Stimulated activated CD8-positive, alpha-beta memory T cell treated with anti-CD3 and anti-CD28 coated beads, Interleukin-4, amount 100 ng/mL, for 4 hours (primary cell): ENCODE measurements around the gene GPR27.

ENCODE experiments used
- DNase-seq, 2 donors: peaks; one replicate each; pipeline ENCODE4 v3.0.0-alpha.2; 2020; ENCODE audit warnings: low read depth in 2 of 2, low spot score in 1 of 2

Gene GPR27, protein sequence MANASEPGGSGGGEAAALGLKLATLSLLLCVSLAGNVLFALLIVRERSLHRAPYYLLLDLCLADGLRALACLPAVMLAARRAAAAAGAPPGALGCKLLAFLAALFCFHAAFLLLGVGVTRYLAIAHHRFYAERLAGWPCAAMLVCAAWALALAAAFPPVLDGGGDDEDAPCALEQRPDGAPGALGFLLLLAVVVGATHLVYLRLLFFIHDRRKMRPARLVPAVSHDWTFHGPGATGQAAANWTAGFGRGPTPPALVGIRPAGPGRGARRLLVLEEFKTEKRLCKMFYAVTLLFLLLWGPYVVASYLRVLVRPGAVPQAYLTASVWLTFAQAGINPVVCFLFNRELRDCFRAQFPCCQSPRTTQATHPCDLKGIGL

DNA sequence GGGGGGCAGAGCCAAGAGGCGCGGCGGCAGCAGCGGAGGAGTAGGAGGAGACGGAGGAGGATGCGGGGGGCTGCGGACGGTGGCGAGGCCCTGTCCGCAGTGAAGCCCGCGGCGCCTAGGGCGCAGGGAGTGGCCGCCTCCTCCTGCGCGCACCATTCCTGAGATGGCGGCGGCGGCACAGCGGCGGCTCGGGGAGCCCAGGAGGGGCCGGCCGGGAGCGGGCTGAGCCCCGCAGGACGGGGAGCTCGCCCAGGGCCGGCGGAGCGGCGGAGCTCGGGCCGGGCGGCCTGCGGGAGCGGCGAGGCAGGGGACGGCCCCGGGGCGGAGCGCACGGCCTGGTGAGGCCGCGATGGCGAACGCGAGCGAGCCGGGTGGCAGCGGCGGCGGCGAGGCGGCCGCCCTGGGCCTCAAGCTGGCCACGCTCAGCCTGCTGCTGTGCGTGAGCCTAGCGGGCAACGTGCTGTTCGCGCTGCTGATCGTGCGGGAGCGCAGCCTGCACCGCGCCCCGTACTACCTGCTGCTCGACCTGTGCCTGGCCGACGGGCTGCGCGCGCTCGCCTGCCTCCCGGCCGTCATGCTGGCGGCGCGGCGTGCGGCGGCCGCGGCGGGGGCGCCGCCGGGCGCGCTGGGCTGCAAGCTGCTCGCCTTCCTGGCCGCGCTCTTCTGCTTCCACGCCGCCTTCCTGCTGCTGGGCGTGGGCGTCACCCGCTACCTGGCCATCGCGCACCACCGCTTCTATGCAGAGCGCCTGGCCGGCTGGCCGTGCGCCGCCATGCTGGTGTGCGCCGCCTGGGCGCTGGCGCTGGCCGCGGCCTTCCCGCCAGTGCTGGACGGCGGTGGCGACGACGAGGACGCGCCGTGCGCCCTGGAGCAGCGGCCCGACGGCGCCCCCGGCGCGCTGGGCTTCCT, at the start of gene GPR27:
Gene GPR27, plus strand, starts transcription at position 155 of the 909 bp plus-strand sequence. Its CDS starts 195 bp downstream, at position 350.
- DNase-seq = no peak

DNA sequence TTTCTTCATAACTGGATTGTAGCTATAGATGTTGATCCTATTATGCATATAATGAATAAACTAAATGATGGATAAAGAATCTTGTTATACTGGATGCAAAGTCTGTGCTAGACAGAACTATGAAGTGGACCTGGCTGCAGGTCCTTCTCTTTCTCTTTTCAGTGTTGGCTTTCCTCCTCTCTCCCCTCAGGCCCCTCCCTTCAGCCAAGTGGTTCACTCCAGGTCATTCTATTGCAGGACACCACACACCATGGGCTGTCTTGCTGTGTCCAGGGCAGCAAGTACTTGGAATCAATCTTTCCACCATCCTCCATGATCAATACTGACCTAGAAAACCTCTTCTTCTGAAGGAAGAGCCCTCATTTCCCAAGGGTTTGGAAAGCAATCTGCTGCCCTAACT, 48.7 kb upstream of the GPR27 start:
- DNase-seq = no peak

DNA sequence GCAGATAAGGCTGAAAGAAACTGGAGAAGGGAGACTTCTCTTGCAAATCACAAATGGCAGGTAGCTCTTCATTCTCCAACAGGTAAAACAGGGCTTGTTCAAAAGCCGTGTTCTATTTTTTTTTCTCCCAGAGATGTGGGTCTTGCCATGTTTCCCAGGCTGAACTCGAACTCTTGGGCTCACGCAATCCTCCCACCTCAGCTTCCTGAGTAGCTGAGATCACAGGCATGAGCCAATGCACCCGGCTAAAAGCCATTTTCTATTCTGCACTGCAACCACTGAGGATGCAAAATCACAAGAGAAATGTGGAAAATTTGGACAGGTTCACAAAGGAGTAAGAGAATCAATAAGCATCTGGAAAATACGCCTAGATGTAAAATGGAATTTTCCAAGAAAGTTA, 48.0 kb upstream of the GPR27 start:
- no peak for DNase-seq

DNA sequence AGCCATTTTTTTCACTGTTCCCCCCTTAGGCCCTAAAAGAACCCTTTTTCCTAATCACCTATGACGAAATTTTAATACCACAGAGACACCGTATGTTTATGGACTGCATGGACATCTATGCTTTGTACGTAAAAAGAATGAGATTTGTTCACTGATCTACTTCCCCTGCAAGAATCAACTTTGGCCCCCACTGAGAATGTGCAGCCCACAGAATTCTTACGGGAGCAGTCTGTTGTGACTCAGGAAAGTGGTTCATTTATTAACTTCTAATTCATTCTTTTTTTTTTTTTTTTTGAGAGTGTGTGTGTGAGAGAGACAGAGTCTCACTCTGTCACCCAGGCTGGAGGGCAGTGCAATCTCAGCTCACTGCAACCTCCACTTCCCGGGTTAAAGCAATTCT, 46.1 kb upstream of the GPR27 start:
- DNase-seq = no peak

DNA sequence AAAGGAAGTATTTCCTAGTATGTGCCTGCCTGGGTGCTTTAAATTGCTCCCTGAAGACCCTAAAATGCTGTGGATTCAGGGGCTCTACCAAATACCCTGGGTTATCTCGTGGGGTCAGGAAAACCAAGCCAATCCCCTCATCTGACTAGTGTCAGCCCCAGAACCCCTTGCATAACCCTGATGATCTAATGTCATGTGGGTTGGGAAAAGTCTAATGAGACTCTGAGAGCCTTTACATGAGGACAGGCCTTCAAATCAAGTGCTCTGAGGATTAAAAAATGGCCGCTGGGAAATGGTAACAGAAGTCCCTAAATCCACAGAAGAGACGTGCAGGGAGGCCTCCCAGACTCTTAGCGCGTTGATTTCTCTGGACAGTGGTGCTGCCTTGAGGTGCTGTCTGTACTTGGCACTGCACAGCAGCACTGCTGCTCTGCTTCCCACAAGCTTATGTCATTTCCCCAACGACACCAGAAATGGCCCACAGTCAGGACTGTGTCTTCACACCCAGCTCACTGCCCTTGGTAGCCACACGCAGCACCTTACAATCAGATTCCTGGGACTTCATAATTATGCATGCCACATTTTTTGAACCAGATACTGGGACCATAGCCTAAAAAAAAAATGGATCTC, 45.1 kb upstream of the GPR27 start:
- no peak for DNase-seq

DNA sequence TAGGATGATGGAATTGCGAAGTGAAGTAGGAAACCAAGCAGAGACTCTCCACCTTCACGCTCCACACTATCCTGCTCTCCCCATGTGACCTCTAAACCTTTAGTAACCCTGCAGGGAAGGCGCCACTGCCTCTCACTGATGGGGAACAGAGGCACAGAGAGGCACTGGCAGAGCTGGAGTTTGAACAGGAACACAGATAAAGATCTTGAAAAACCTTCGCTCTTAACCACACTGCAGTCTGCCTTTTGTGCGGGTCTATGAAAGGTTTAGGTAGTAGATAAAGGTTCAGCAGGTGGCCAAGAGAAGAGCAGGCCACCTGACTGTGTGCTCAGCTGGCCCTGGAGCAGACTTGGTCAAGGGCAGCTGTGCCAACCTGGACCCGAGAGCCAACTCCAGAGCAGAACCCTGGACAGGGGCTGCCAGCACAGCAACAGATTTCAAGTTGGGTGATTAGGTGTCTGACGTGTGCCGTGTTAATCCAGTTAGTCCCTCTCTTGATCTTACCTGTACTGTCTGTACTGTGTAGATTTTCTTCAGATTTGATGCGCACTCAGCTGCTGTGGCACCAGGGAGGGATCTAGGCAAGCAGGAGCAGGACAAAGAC, 43.6 kb upstream of the GPR27 start:
- no peak for DNase-seq

DNA sequence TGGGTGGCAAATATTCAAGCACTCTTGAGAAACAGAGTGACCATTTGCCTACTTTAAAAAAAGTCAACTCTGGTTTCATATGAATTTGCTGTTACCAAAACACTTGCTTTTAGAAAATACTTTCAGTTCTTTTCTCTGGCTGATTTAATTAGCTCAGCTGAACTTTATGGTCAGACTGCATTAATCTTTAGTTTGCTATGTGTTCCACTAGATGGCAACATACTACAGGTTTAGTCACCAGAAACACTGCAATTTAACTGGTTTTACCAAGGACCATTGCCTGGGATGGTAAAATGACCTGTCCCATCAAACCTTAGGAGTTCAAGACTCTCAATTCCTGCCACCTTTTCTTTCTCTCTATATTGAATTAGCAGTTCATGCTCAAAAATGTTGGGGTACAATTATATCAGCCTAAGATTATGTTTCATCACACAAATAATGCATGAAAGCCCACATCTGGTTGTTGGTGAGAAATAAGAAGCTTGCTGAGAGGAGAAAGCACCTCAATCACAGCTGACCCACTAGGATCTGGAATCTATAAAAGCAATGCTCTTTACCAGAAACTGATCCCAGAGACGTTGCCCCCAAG, 42.7 kb upstream of the GPR27 start:
- DNase-seq = no peak

DNA sequence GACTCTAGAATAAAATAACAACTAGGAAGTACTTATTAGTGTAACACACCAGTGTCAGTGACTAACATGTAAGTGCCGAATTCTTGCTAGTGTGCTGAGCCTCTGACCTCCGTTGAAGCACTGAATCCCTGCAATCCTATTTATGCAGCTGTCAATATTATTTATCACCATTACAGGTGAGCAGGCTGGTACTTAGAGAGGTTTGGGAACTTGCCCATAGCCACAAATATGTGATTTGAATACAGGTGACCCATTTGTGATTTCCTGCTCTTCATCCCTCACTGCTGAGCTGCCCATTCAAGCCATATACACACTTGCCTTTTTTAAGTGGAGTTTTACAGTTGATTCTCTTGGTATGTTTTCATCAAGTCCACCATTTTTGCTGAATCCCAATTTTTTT, 40.6 kb upstream of the GPR27 start:
- no peak for DNase-seq

DNA sequence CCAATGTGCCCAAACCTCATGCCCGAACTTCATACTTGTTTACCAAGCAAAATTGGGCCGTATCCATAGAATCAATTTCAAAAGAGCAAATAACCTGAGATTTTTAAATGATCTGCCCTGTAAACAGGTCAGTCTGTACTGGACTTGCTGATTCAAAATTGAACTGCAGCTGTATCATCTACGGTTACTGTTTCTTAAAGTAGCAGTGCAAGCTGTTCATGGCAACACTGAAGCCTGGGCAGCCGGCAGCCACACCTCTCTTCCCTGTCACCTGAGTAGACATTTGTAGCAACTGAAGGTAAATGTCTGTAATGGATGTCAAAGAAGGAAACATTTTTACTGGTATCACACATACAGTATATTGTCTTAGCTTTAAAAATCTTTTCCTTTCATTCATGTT, 39.1 kb upstream of the GPR27 start:
- DNase-seq = no peak

DNA sequence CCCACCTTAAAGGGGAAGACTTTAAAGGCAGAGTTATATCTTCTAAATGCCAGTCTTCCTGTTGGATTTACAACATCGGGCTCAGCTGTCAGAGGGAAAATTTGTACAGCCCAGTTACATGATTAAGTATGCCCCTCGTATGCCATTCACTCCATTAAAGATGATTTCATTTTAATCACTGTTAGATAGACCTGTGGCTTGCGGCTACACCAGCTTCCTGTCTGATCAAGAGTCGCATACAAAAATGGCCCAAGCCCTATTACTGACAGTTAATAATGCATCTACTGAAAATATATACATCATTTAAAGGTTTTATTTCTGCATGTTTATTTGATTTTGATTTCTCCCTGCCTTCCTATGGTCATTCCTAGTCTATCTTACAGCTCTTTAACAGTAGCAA, 35.6 kb upstream of the GPR27 start:
- no peak for DNase-seq

DNA sequence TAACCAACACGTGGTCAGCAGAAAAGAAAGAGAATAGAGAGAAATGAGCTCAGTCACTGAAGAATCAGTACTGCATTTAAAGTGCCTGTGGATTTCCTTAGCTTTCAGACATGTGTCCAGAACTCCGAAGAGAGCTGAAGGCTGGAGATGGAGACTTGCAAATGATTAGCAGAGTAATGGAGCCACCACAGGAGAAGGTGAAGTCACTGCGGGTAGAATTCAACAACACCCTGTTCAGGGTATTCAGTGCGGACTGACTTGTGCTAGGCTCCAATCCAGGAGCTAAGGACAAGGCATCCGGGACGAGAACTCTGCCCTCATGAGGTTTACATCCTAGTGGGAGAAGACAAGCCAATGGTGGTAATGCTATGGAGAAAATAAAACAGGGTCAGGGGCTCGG, 32.7 kb upstream of the GPR27 start:
- DNase-seq = no peak

DNA sequence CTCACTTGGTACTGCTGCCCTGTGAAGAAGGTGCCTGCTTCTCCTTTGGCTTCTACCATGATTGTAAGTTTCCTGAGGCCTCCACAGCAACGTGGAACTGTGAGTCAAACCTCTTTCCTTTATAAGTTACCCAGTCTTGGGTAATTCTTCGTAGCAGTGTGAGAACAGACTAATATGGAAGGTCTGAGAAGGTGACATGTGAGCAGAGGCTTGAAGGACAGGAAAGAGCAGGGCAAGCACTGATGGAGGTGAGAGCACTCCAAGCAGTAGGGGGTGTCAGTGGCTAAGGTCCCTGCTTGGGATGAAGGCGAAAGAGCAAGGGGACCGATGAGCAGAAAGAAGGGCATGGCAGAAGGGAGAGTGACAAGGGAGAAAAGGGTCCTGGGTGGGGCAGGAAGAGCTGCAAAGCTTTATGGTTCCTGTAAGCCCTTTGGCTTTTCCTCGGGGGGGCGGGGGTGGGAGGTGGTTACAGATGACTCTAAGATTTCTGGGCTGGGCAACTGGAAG, 32.0 kb upstream of the GPR27 start:
- DNase-seq = no peak

DNA sequence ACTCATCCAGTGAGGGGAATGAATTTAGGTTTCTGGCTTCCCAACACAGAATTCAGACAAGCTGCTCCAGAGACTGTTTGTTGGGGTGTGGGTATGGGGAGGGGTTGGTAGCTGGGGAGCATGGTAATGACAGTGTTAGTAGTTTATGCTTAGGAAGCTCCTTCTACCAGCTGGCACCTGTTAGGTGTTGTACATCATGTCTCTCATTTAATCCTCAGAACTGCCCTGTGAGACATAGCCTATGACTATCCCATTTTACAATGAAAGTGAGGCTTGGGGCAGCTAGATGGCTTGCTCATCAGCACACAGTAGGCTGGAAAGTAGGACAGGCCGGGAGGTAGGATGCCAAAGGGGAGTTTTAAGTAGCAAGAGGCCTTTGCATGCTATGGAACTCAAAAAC, 31.0 kb upstream of the GPR27 start:
- DNase-seq = no peak

DNA sequence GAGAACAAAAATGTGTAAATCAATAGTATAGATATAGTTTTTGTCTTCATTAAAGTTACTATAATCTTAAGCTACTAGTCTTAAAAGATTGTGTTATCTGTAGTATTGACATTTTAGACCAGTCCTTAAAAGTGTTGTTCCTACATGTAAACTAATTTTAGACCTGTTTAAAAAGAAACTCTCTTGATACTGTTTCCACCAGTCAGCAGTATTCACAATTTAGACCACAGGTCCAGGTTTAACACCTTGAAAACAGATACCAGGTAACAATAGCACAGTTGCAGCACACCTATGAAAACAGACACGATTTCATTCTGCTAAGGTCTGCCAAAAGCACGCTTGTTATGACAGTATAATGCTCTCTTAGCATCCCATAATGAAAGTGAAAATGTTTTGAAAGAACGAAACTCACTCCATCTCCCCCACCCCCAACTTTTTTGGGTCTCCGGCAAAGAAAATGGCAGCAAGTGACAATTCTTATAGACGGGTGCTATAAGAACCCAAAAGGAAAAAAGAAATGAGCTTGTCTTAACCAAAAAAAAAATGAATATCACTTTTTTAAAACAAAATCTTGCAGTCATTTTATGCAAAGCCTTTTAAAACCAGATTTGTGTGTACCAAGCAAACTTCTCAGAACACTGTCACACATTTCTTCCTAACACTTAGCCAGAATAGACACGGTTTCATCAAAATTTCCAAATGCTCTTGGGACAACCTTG, 30.0 kb upstream of the GPR27 start:
- DNase-seq = no peak

DNA sequence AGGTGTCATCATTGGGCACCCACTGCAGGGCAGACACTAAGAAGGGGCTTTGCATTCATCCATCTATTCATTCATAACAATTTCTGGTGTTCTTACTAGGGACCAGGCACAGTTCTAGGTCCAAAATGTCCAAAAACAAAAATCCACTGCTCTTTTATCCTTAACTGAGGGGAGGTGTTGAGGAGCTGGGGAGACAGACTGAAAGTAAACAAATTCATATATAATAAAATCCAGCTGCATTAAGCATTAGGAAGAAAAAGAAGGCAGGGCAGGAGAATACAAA, 29.5 kb upstream of the GPR27 start:
- no peak for DNase-seq

DNA sequence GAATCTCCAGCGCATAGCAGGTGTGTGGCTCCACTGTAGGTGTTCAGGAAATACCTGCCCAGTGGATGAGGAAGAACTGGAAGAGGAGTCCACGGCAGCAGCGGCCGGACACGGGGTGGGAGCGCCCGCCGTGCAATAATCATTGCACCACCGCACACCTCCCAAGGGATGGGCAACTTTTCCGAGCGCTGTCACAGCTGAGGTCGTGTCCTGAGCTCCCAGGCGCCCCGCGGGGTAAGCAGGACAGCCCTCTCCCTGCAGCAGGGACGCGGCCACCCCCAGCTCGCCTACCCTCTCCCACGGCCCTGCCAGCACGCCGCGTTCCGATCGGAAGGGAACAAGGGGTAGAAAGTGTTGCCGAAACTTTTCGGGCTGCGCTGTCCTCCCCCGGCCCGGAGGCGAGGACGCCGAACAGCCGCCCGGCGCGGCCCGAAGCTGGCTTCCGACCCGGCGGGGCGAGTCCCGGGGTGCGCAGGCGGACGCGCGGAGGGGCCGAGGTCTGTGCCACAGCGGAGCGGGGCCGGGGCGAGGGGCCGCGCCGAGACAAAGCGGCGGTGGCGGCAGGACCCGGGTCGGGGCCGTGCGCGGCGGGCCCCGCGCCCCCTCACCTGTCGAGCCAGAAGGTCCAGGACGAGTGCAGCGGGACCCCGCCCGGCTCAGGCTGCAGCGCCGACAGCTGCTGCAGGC, 28.9 kb upstream of the GPR27 start:
- no peak for DNase-seq

DNA sequence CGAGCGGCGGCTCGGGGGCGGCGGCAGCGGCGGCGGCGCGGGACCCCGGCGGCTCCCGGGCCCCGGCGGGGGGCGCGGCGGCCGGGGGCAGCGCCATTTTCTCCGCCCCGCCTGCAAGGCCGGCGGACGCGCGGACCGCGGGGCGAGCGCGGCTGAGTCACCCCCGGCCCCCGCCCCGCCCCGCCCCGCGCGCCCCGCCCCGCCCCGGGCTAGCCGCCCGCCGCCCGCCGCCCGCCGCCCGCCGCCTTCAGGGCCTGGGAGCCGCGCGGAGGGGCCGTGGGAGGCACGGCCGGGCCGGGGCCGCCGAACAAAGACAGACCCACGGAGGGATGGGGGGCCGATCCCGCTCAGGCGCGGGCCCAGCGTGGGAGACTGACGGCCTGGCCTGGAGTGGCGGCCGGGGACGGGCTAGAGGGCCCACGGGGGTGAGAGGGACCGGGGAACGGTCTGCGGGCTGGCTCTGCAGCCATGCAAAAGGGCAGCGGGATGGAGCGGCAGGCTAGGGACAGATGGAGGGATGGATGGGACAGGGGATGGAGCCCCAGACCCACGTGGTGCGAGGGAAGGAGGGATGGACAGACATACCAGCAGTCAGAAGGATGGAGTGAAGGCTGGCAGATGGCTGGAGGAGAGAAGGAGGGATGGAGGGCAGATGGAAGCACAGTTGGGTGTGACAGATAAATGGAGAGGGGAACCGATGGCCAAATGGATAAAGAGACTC, 28.2 kb upstream of the GPR27 start, which contains the start of gene EIF4E3:
Gene EIF4E3, minus strand, starts transcription at position 132 of the 721 bp plus-strand sequence. Its CDS starts 35 bp downstream, at position 97.
- DNase-seq = no peak

DNA sequence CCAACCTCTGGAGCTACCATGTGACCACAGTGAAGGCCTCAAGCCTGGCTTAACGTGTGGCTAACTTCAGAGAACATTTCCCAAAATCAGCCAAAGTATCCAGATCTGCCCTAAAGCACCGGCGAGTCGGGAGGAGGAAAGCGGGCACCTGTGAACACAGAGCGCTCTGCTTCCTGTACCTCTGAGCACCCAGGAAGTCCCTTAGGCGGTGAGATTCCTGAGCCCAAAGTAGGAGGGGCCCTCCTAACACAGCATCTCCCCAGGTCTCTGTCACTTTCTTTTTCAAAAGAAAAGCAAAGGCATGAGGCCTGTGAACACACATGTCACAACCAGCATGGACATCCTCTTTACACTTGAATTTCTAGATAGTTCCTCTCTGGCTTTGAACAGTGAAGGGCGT, 27.5 kb upstream of the GPR27 start:
- DNase-seq = no peak
